PC-9 (cell line): ENCODE measurements around the gene HSPA1A. TPM values are rescaled to one million over a fixed set of nuclear protein-coding genes. Genes with fewer than 3 reads are reported as not detected.
"Not testable (repeated sequence)": the region's sequence is repeated elsewhere in the genome, so short reads cannot be mapped to it uniquely, and the experiment has no call there.

ENCODE experiments used
- BruUV-seq: library from RNA; stranded (reverse); fragments of 400-500 nt; replicated peaks from 2 replicates; lab custom pipeline; 2021; lab: Mats Ljungman, UMichigan
- CTCF ChIA-PET: fragments of 300-600 bp; sonication (Branson Sonifier 250); formaldehyde crosslinking; loops from one replicate; lab custom pipeline; 2022; ENCODE audit warnings: antibody characterized with exemption; lab: Charles Lee
- POLR2A ChIA-PET: fragments of 300-600 bp; sonication (Branson Sonifier 250); formaldehyde crosslinking; loops from one replicate; lab custom pipeline; 2022; ENCODE audit warnings: antibody characterized with exemption; ENCODE audit not compliant: unreplicated experiment; lab: Charles Lee
- DNase-seq, 2 experiments: peaks; one replicate each; pipeline versions ENCODE4 v3.0.0 to v3.0.0-alpha.2; 2015 to 2022; ENCODE audit warnings: mixed read lengths in 1 of 2
- H2AFZ ChIP-seq: fragments of 200-600 bp; sonication (generic); 2 replicates; pipeline ENCODE4 v1.8.1; 2017; ENCODE audit warnings: antibody characterized with exemption
- H3F3A ChIP-seq: fragments of 200-600 bp; sonication (generic); 2 replicates; pipeline ENCODE4 v1.8.1; 2017; ENCODE audit warnings: antibody characterized with exemption, mild to moderate bottlenecking, low read depth; ENCODE audit not compliant: insufficient read depth
- H3K27ac ChIP-seq: fragments of 200-600 bp; sonication (generic); 2 replicates; pipeline ENCODE4 v1.6.1; 2016; ENCODE audit warnings: mixed run types
- H3K27me3 ChIP-seq: fragments of 200-600 bp; sonication (generic); 2 replicates; pipeline ENCODE4 v1.6.1; 2016; ENCODE audit warnings: low read depth, mixed run types; ENCODE audit not compliant: insufficient read depth
- H3K36me3 ChIP-seq: fragments of 200-600 bp; sonication (generic); 2 replicates; pipeline ENCODE4 v1.6.1; 2016; ENCODE audit warnings: low read depth, mixed run types
- H3K4me1 ChIP-seq: fragments of 200-600 bp; sonication (generic); replicated peaks from 2 replicates; pipeline ENCODE4 v1.6.1; 2016; ENCODE audit warnings: mixed run types; ENCODE audit not compliant: insufficient read depth
- H3K4me2 ChIP-seq: fragments of 200-600 bp; sonication (generic); 2 replicates; pipeline ENCODE4 v1.6.1; 2017; ENCODE audit warnings: mixed run types
- H3K4me3 ChIP-seq: fragments of 200-600 bp; sonication (generic); 2 replicates; pipeline ENCODE4 v1.6.1; 2016; ENCODE audit warnings: mixed run types
- H3K79me2 ChIP-seq: fragments of 200-600 bp; sonication (generic); 2 replicates; pipeline ENCODE4 v1.6.1; 2017; ENCODE audit warnings: low read depth, mixed run types
- H3K9me2 ChIP-seq: fragments of 200-600 bp; sonication (generic); 2 replicates; pipeline ENCODE4 v1.8.1; 2017; ENCODE audit warnings: mild to moderate bottlenecking; ENCODE audit not compliant: insufficient read depth
- H3K9me3 ChIP-seq: fragments of 200-600 bp; sonication (generic); 2 replicates; pipeline ENCODE4 v1.8.1; 2016; ENCODE audit warnings: low read depth; ENCODE audit not compliant: insufficient read depth
- H4K20me1 ChIP-seq: fragments of 200-600 bp; sonication (generic); 2 replicates; pipeline ENCODE4 v1.8.1; 2017; ENCODE audit not compliant: insufficient read depth
- EZH2 ChIP-seq: fragments of 200-600 bp; sonication (generic); IDR thresholded peaks from 2 replicates; pipeline ENCODE4 v1.8.0; 2017; ENCODE audit warnings: antibody characterized with exemption, low read depth
- intact Hi-C: fragments of 100-400 bp; cut with micrococcal nuclease; formaldehyde crosslinking; loops from one replicate; pipeline ENCODE4 v1.10.0; 2022; ENCODE audit not compliant: unreplicated experiment
- total RNA-seq: library from RNA; stranded (reverse); gene quantifications from 2 replicates; pipeline ENCODE4 v1.2.3, GENCODE V29; 2021
- TF ChIP-seq, protein P1 (sequence below): fragments of 200-600 bp; sonication (generic); conservative IDR thresholded peaks from 2 replicates; pipeline ENCODE4 v1.6.1; 2017; ENCODE audit warnings: mixed run types, antibody characterized with exemption, mild to moderate bottlenecking, moderate library complexity

The HSPA1A gene
- total RNA-seq, 1 experiment from 2014 or later: 385 TPM

DNA sequence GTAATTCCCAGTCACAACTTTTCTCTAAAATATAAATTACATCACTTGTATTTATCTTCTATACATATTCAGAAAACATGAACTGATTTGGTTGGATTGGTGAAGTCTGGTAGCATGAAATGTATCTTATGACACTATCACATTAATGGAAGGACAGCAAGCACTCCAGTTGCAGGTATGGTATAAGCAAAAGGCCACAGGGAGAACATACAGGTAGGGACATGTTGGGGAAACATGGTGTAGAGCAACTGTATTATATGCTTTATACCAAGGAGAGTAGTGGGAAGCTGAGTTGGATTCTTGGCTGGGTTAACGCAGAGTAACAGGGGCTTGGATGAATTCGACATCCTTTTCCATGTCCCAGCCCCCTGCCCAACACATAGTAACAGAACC, 18.4 kb upstream of the HSPA1A start:
- Histone ChIP-seq H3F3A (peaks cover 59% of the 10 kb centered on the region), H4K20me1 (no peaks in the 10 kb centered on the region), H3K4me1 (peaks cover 24% of the 10 kb centered on the region), H2AFZ (no peak overlapping the region), H3K36me3 (peaks cover 3% of the 10 kb centered on the region; the same call in 1 of the 2 replicates), H3K27me3 (no peaks in the 10 kb centered on the region), H3K9me3 (no peaks in the 10 kb centered on the region), H3K9me2 (no peaks in the 10 kb centered on the region), H3K79me2 (peaks cover 32% of the 10 kb centered on the region), H3K4me3 (no peak overlapping the region), H3K27ac (no peak overlapping the region), H3K4me2 (no peak overlapping the region)
- DNase-seq: no peak
- ChIA-PET POLR2A (no interaction called here), CTCF (interaction anchor here (0.6 kb wide), 1 partner anchor 997 kb away, joined by 7 read pairs; no protein-coding TSS in a partner anchor)
- intact Hi-C loops: loop anchor here (1.0 to 2.0 kb wide), 2 partner anchors 18 to 30 kb away; partner anchors contain the start of genes HSPA1A, HSPA1B and HSPA1L
- BruUV-seq: no TSS peak
- TF ChIP-seq, protein P1, sequence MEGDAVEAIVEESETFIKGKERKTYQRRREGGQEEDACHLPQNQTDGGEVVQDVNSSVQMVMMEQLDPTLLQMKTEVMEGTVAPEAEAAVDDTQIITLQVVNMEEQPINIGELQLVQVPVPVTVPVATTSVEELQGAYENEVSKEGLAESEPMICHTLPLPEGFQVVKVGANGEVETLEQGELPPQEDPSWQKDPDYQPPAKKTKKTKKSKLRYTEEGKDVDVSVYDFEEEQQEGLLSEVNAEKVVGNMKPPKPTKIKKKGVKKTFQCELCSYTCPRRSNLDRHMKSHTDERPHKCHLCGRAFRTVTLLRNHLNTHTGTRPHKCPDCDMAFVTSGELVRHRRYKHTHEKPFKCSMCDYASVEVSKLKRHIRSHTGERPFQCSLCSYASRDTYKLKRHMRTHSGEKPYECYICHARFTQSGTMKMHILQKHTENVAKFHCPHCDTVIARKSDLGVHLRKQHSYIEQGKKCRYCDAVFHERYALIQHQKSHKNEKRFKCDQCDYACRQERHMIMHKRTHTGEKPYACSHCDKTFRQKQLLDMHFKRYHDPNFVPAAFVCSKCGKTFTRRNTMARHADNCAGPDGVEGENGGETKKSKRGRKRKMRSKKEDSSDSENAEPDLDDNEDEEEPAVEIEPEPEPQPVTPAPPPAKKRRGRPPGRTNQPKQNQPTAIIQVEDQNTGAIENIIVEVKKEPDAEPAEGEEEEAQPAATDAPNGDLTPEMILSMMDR: no peak
- no peak for TF ChIP-seq EZH2

- no peaks in the 10 kb centered on the region for H4K20me1 ChIP-seq
- no peaks in the 10 kb centered on the region for H3K27me3 ChIP-seq
- ChIA-PET CTCF (no interaction called here), POLR2A (no interaction called here)
- peaks cover 53% of the 10 kb centered on the region for H3F3A ChIP-seq
- intact Hi-C loops: loop anchor here (2.0 kb wide), 1 partner anchor 17 kb away; the partner anchor contains the start of genes HSPA1A and HSPA1L
- H3K4me3 ChIP-seq: no peak overlapping the region
- BruUV-seq: no TSS peak
- no peaks in the 10 kb centered on the region for H3K9me3 ChIP-seq
- no peak overlapping the region for H3K4me2 ChIP-seq
- H3K36me3 ChIP-seq: peaks cover 9% of the 10 kb centered on the region; the same call in 1 of the 2 replicates
- H3K9me2 ChIP-seq: no peaks in the 10 kb centered on the region
- H3K79me2 ChIP-seq: peaks cover 26% of the 10 kb centered on the region
- TF ChIP-seq, protein P1: no peak
- no peak for TF ChIP-seq EZH2
- no peak for DNase-seq
- H3K27ac ChIP-seq: no peak overlapping the region
- peaks cover 18% of the 10 kb centered on the region for H3K4me1 ChIP-seq
- H2AFZ ChIP-seq: no peak overlapping the region
Observed at GRCh38 chr6:31797588-31797987, 17.8 kb upstream of the HSPA1A start.

DNA sequence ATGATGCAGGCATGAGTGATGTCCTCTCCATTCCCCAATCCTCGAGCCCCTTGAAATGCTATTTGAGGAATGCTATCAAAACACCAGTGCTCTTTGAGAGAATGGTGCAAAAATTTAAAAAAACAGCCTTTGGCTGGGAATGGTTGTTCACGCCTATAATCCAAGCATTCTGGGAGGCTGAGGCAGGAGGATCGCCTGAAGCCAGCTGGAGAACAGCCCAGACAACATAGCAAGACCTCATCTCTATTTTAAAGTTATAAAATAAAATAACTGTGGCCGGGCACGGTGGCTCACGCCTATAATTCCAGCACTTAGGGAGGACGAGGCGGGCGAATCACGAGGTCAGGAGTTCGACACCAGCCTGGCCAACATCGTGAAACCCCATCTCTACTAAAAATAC, 15.6 kb upstream of the HSPA1A start:
- no TSS peak for BruUV-seq
- TF ChIP-seq EZH2: no peak
- TF ChIP-seq, protein P1: no peak
- no peaks in the 10 kb centered on the region for H3K9me2 ChIP-seq
- no peak overlapping the region for H3K4me3 ChIP-seq
- DNase-seq: no peak
- H3K4me1 ChIP-seq: peaks cover 4% of the 10 kb centered on the region; the same call in 1 of the 2 replicates
- H3K9me3 ChIP-seq: no peaks in the 10 kb centered on the region
- POLR2A ChIA-PET: interaction anchor here (0.7 kb wide), 2 partner anchors 14 to 70 kb away, joined by 4 to 12 read pairs; no protein-coding TSS in a partner anchor
- no peak overlapping the region for H2AFZ ChIP-seq
- H3K27me3 ChIP-seq: no peaks in the 10 kb centered on the region
- H3K27ac ChIP-seq: no peak overlapping the region
- H3K79me2 ChIP-seq: peaks cover 13% of the 10 kb centered on the region
- H3K36me3 ChIP-seq: 0 out of 2 replicates have a peak, but pooled peaks cover 6% of the 10 kb centered on the region
- intact Hi-C loops: no loop called here
- H4K20me1 ChIP-seq: no peaks in the 10 kb centered on the region
- peaks cover 35% of the 10 kb centered on the region for H3F3A ChIP-seq
- CTCF ChIA-PET: no interaction called here
- H3K4me2 ChIP-seq: no peak overlapping the region

DNA sequence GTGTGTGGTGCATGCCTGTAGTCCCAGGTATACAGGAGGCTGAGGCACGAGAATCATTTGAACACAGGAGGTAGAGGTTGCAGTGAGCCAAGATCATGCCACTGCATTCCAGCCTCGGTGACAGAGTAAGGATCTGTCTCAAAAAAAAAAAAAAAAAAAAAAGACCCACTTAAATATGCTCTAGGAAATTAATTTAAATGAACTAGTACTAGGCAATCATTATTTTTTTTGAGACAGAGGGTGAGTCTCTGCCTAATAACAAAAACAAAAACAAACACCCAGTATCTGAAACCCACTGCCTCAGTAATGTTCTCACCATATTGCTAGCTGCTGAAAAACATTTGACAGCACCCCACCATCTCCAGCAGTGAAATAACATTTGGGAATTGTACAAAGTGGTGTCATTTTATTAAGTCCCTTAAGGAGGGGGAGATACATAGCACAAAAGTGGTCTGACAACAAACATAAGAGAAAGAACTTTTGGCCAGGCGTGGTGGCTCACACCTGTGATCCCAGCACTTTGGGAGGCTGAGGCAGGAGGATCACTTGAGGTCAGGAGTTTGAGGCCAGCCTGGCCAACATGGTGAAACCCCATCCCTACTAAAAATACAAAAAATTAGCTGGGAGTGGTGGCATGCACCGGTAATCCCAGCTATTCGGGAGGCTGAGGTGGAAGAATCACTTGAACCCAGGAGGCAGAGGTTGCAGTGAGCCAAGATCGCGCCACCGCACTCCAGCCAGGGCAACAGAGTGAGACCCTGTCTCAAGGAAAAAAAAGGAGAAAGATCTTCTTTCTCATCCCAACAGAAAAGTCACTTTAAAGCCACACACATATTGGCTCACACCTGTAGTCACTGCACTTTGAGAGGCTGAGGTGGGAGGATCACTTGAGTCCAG, 14.1 kb upstream of the HSPA1A start:
- H3K4me2 ChIP-seq, CTCF ChIA-PET, BruUV-seq, H3K4me3 ChIP-seq, H3K4me1 ChIP-seq, H3K36me3 ChIP-seq, H3K9me3 ChIP-seq, H3K27me3 ChIP-seq, intact Hi-C loops, H2AFZ ChIP-seq, H4K20me1 ChIP-seq, H3K27ac ChIP-seq, DNase-seq, H3K9me2 ChIP-seq: not testable (repeated sequence)
- POLR2A ChIA-PET: interaction anchor here (0.7 kb wide), 1 partner anchor 219 kb away, joined by 7 read pairs; the partner anchor contains the start of gene LTB
- H3K79me2 ChIP-seq: peaks cover 21% of the 10 kb centered on the region
- peaks cover 31% of the 10 kb centered on the region for H3F3A ChIP-seq
